A549 (cell line): ENCODE measurements around the gene NAA38.

Experiments
- BCL3 ChIP-seq: fragments of >200 bp; sonication (Bioruptor Twin); formaldehyde crosslinking; IDR thresholded peaks from 3 replicates; pipeline ENCODE4 v1.6.1; 2016
- CHD2 ChIP-seq: fragments of 150-350 bp; IDR thresholded peaks from 2 replicates; pipeline ENCODE4 v1.6.1; 2014; ENCODE audit warnings: low read length; ENCODE audit not compliant: partially characterized antibody
- CTCF ChIP-seq: fragments of >200 bp; sonication (Bioruptor Twin); formaldehyde crosslinking; IDR thresholded peaks from 3 replicates; pipeline ENCODE4 v1.5.1; 2016
- ELK1 ChIP-seq: fragments of 150-350 bp; IDR thresholded peaks from 2 replicates; pipeline ENCODE4 v1.6.1; 2014; ENCODE audit warnings: low read depth, mild to moderate bottlenecking, low read length
- HDAC2 ChIP-seq: fragments of 200-600 bp; sonication (generic); IDR thresholded peaks from 2 replicates; pipeline ENCODE4 v1.6.1; 2016
- JUN ChIP-seq, 2 experiments: fragments of >200 bp; sonication (Bioruptor Twin); formaldehyde crosslinking; IDR thresholded peaks; 2 replicates in 1 of 2; 3 replicates in 1 of 2; pipeline ENCODE4 v1.6.1; 2016 to 2017
- MAX ChIP-seq: IDR thresholded peaks from 2 replicates; pipeline ENCODE4 v1.6.1; 2012
- MYC ChIP-seq: IDR thresholded peaks from 2 replicates; pipeline ENCODE4 v1.6.1; 2012; ENCODE audit warnings: mild to moderate bottlenecking, inconsistent platforms, low read length, improper control_type of control experiment, borderline replicate concordance
- POLR2A ChIP-seq: IDR thresholded peaks from 2 replicates; pipeline ENCODE4 v1.6.1; 2012; ENCODE audit warnings: mild to moderate bottlenecking, low read length
- RCOR1 ChIP-seq: fragments of 150-350 bp; IDR thresholded peaks from 2 replicates; pipeline ENCODE4 v1.6.1; 2014; ENCODE audit warnings: antibody characterized with exemption, low read length, low read depth
- SMC3 ChIP-seq: fragments of >200 bp; sonication (Bioruptor Twin); formaldehyde crosslinking; IDR thresholded peaks from 3 replicates; pipeline ENCODE4 v1.6.1; 2018; ENCODE audit warnings: inconsistent platforms
- USF2 ChIP-seq: fragments of 450-650 bp; IDR thresholded peaks from 2 replicates; pipeline ENCODE4 v1.6.1; 2014; ENCODE audit warnings: antibody characterized with exemption
- ZFP36 ChIP-seq: fragments of 450-650 bp; IDR thresholded peaks from 2 replicates; pipeline ENCODE4 v1.6.1; 2014; ENCODE audit warnings: borderline replicate concordance; ENCODE audit not compliant: partially characterized antibody

- TF ChIP-seq POLR2A, result peak; percentile 26; the same call in 1 of the 2 replicates
- TF ChIP-seq MYC, result peak; percentile 65; the same call in 1 of the 2 replicates
- TF ChIP-seq ZFP36, result no peak
- peak; percentile 81 for TF ChIP-seq MAX
- peak in 1 of 2 experiments; percentile 49; a peak in 1 of 5 replicates for TF ChIP-seq JUN (IDR thresholded peaks at IDR 0.05)
- peak; percentile 98 for TF ChIP-seq CTCF
- TF ChIP-seq CHD2, result no peak
- TF ChIP-seq RCOR1, result no peak
- TF ChIP-seq BCL3, result no peak
- no peak for TF ChIP-seq USF2
- no peak for TF ChIP-seq ELK1
- peak; percentile 98 for TF ChIP-seq SMC3
- TF ChIP-seq HDAC2, result no peak
These were observed 5.7 kb downstream of the NAA38 start for GRCh38 chr17:7851438-7852261.
